ENCODE data around the gene QRICH1.
A peak's percentile ranks its signal among the peaks of the same experiment; 100 is the strongest.

- no peak for TF ChIP-seq CTCF (IDR thresholded peaks at IDR 0.05)
- peak in 1 of 2 donors; percentile 63 for TF ChIP-seq POLR2A (IDR thresholded peaks at IDR 0.05)
Observed at GRCh38 chr3:49104427-49105291, 10.8 kb upstream of the QRICH1 start, which contains the start of gene QARS1.
